Stimulated activated CD8-positive, alpha-beta memory T cell treated with anti-CD3 and anti-CD28 coated beads, Interleukin-2, amount 100 ng/mL, for 1 hour (primary cell): ENCODE measurements around the gene SMG6.
A peak's percentile ranks its signal among the peaks of the same experiment; 100 is the strongest.
"Not testable (repeated sequence)": the region's sequence is repeated elsewhere in the genome, so short reads cannot be mapped to it uniquely, and the experiment has no call there.

Experiments
- DNase-seq, 2 donors: peaks; one replicate each; pipeline ENCODE4 v3.0.0-alpha.2; 2020; ENCODE audit warnings: low read depth in 2 of 2

The SMG6 gene

GRCh38 chr17:2263183-2264066, 40.2 kb downstream of the SMG6 start:
- no peak for DNase-seq

DNA sequence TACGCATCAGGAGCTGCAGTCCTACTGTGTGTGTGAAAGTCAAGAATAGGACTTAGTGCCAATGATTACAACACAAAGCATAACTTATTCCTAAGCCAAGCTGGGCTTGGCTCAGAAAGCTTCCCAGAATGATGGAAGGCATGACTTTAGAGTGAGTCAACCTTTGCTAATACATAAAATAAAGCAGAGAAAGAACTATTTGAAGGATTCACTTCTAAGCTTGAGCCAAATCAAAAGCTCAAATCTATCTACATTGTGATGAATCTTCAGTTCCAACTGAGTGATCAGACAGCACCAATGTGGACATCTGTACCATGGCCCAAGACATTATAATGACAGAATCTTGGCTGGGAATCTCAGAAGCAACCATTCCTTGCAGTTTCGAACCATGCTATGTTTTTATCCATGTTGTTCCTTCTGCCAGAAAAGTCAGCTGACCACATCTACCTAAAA, 41.4 kb downstream of the SMG6 start:
- no peak for DNase-seq

- peak; percentile 12 to 28 for DNase-seq
Observed at GRCh38 chr17:2259769-2260536, 43.6 kb downstream of the SMG6 start.

GRCh38 chr17:2258830-2259229, 44.8 kb downstream of the SMG6 start:
- not testable (repeated sequence) for DNase-seq

DNA sequence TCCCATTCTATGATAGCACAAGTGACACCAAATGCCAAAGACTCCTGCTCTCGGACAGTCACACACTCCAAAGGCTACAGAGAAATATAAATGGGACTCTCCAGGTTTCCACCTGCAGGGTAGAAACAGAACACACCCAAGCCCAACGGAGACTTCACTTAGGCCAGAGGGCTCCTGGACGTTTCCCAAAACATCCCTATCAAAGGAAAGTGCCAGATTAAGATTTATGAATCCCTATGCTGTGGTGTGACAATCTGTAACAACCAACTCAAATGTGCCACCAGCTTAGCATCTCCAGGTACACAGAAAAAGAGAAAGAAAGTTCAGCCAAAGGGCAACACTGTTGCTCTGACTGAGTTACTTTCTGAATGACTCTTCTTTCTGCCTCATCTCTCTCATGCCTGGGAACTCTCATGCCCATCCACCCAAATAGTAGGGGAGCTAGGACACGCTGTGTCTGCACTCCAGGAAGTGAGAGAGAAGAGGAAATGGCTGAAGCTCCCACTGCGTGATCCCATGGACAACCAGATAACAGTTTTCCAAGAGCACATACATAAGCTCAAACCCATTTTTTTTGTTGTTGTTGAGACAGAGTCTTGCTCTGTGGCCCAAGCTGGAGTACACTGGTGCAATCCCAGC, 49.7 kb downstream of the SMG6 start:
- no peak for DNase-seq

GRCh38 chr17:2253362-2253761, 50.2 kb downstream of the SMG6 start:
- DNase-seq: no peak

- no peak for DNase-seq
Observed at GRCh38 chr17:2251098-2251497, 52.5 kb downstream of the SMG6 start.

DNA sequence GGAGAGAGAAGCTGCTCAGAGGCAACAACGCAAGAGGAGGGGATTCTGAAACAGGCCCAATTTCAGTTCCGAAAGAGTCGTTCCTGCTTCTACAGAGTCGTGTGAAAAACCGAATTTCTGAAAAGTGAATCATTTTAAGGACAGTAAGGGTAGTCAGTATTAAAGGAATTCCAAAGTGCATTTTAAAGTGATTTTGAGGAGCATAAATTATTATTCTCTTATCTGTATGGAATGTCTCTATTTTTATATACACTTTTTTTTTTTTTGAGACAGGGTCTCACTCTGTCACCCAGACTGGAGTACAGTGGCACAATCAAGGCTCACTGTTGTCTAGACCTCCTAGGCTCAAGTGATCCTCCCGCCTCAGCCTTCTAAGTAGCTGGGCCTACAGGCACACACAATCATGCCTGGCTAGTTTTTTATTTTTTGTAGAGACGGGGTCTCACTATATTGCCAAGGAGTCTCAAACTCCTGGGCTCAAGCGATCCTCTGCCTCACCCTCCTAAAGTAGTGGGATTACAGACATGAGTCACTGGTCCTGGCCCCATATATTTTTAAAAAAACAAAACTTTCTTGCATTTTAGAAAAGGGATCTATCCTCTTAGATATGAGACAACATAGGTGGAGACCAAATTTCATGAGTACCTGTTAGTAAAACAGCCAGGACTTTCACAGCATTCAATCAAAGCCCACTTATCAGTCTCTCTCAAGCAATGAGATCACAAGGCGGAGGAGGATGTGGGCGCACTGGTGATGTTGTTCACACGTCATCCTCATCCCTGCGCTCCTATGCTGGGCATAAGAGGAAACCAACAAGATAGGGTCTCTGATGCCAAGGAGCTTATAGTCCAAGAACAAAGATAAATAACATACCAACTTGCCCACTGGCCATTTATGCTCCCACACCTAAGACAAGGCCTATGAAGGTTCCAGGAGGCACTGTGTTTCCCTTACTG, 53.2 kb downstream of the SMG6 start:
- DNase-seq: no peak

GRCh38 chr17:2247005-2247404, 56.6 kb downstream of the SMG6 start:
- no peak for DNase-seq

DNA sequence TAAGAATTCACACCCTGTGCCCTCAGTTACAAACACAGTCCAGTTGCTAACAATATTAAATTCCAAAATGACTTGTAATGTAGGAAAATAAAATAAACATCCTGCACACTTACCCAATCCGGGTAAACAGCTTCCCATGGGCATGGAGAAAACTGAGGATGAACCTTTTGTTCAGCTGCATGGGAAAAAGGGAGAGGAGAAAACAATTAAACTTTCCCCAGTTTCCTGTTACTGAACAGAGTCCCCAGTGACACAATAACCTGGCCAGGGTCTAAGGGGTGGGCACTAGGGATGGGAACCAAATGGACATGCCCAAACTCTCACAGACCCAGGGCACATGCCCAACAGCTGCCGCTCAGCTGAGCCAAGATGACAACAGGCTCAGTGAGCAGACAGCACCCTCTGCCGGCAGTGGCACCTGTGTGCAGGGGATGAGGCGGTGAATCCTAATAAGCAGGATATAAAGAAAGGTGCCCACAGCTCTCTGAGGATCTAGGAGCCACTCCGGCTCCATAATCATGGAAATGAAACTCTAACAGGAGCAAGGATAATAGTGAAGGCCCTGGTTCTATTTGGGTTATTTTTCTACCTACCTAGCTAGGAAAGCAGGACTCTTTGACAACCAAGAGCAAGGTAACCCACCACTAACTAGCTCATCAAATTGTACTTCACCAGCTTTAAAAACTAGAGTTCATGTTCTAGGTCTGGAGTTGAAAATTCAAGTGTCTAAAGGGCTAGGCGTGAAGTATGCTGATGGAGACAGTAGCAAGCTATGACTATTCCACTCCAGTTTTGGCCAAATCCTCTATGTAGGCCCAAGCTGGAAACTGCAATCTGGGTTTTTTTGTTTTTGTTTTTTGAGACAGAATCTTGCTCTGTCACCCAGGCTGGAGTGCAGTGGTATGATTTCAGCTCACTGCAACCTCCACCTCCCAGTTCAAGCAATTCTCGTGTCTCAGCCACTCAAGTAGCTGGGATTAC, 58.8 kb downstream of the SMG6 start:
- DNase-seq: peak; percentile 66 to 73

DNA sequence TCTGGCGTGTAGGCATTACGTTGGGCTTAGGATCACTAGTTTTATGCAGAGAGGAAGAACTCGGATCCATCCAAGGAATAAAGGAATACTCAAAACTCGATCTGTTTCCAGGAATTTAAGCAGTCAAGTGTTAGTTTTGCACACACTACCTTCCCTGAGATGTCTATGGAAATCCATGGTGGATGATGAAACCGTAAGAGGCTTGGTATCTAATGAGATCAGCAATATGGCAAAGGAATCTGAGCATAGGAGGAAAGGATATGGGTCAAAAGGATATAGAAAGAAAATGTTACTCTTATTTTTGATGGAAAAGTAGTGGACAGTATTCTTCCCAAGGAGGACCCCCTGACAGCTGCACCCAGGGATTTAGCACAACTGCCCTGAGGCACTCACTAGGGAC, 59.6 kb downstream of the SMG6 start:
- no peak for DNase-seq

- DNase-seq: no peak
Observed at GRCh38 chr17:2241823-2242222, 61.8 kb downstream of the SMG6 start.

DNA sequence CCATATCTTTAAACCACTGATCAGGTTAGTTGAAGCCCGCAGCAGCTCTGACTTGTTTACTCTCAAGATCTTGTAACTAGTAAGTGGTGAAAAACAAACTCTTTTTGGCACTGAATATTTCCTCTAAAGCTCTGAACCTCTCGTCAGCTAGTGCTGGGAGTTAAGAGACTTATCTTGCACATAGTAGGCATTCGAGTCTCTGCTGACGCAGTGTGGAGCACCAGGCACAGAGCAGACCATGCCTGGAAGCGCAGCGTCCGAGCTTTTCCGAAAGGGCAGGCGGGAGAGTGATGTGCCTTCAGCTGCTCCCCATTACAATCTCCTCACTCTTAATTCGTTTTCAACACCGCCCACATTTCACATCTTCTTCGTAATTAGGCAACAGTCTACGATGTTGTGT, 63.0 kb downstream of the SMG6 start:
- no peak for DNase-seq

DNA sequence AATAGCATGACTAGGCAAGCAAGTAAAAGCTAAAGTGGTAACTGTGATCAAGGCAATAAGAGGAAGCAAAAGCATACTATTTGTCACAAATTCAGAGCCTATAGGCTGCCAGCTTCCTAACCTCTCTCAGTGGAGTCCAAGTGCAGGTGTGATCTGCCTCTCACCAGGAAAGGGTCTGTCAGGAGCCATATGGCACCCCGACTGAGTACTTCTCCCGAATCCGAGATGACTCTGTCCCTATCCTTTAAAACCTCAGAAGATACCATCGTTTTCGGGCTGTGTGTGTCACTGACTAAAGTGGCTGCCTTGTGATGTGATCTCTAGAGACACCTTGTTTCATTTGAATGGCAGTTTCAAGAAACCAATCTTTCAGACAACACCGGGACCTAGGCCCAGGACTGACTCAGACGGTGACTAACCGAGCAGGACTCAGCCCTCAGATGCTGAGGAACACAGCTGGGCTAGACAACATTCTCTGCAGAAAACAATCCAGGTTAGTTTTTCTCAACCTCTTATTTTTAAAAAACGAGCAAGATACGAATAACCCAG, 63.6 kb downstream of the SMG6 start:
- no peak for DNase-seq

DNA sequence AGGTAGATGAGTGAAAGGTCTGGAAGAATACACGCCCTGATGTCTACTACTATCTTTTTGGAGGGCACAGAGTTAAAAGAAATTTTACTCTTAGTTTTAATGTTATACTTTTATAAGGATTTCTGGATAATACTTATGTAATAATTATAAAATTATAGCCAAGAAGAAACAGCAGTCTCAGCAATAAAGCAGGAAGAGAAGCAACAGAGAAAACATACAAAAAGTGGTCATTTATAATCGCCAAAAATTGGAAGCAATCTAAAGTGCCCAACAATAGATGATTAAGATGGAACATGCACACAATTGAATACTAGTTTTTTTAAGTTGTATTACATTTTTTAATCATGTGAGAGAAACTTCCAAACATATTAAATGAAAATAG, 64.4 kb downstream of the SMG6 start:
- DNase-seq: no peak

DNA sequence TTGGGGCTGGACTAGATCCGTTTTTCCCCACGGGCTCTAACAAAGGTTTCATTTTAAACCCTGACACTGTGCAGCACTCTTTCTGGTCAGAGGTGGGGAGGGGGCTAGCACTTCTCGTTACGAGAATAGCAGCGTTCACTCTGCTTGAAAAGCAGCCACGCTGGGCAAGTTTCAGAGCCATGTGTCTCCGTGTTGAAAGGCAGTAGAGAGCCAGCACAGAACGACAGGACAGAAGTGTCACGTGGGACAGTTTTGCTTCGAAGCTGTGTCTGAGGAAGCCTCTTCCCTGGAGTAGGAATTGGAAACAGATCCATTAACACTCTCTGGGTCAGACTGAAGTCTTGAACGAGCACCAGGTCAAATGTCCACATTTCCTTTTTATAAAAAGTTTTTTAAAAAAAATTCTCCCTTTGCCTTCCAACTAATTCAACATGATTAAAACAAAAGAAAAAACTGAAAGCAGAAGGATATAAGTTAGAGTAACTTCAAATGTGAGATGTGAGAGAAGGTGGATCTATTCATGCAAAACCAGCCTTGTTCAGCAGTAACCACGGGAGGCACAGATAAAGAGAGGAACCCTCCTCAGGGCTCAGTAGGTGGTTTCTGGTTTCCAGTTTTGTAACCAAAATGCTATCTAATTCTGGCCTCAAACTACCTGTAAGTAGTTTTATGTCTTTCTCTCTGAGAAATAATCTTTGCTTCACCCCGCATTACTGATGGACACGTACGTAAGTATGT, 65.0 kb downstream of the SMG6 start:
- no peak for DNase-seq

DNA sequence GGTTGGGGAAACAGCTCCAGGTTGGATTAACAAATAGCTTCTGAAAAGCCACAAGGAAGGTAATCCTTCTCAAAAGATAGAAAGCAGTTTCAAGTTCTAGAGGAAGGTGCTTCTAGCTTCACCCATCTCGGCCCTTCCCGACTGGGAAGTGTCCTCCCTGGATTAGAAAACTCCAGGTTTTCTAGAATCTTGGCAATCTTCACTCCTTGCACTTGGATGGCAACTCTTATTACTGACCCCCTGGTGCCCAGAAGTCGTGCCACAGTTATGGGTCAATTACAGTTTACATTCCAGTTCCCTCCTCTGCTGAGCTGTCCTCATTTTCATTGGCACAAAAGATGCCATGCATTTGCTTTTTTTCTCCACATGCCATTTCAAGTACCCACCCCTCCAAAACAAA, 65.6 kb downstream of the SMG6 start:
- DNase-seq: no peak

- DNase-seq: no peak
Observed at GRCh38 chr17:2237521-2237921, 66.1 kb downstream of the SMG6 start.

- DNase-seq: no peak
Observed at GRCh38 chr17:2235792-2236366, 67.7 kb downstream of the SMG6 start.
